Pancreas (tissue), 10 donors: Measurements from ENCODE around the gene METTL16. TPM values are rescaled to one million over a fixed set of nuclear protein-coding genes. Genes with fewer than 3 reads are reported as not detected.

Experiments used
- ATAC-seq, 4 donors: fragments of 200-7000 bp; cut with Tn5 transposase; one replicate each; pipeline versions ENCODE4 v1.8.0 to v1.9.1; 2020; ENCODE audit warnings: mild to moderate bottlenecking in 4 of 4, moderate library complexity in 4 of 4
- DNase-seq, 6 donors: peaks; one replicate each; pipeline ENCODE4 v3.0.0-alpha.2; 2020
- FAIRE-seq: peaks from 2 replicates; lab custom pipeline; 2012; peaks lifted over from hg19 to GRCh38; lab: Jason Lieb, UNC
- H3K27ac ChIP-seq, 4 donors: fragments of 200-600 bp; sonication (generic); 1 replicate in 3 of 4; 2 replicates in 1 of 4; pipeline versions ENCODE4 v1.5.0 to v1.8.0; 2020
- H3K27me3 ChIP-seq, 4 donors: fragments of 200-600 bp; one replicate each; pipeline ENCODE4 v1.8.0; 2021
- H3K36me3 ChIP-seq, 3 donors: fragments of 200-600 bp; sonication (generic) in 1 of 3; one replicate each; pipeline versions ENCODE4 v1.5.0 to v1.8.0; 2020 to 2021
- H3K4me1 ChIP-seq, 3 donors: fragments of 200-600 bp; one replicate each; pipeline ENCODE4 v1.8.0; 2021
- H3K4me3 ChIP-seq, 4 donors: fragments of 200-600 bp; sonication (generic) in 2 of 4; one replicate each; pipeline versions ENCODE4 v1.5.0 to v1.8.0; 2020 to 2021
- H3K9me3 ChIP-seq, 4 donors: fragments of 200-600 bp; one replicate each; pipeline ENCODE4 v1.8.0; 2021
- CTCF ChIP-seq, 4 donors: fragments of 200-600 bp; sonication (generic) in 3 of 4; IDR thresholded peaks; one replicate each; pipeline versions ENCODE4 v1.5.0 to v1.8.0; 2021; ENCODE audit warnings: antibody characterized with exemption in 4 of 4
- WGBS, 2 donors: extraction: QIAGEN DNeasy Blood & Tissue Kit; methylation state at CpG; one replicate each; pipeline ENCODE4 v1.1.7; 2013; 5-methylcytosine and 5-hydroxymethylcytosine counted together
- intact Hi-C, 3 donors: fragments of 100-400 bp; cut with DNase I; formaldehyde crosslinking; loops; one replicate each; pipeline versions ENCODE4 v1.11.1 to v1.14.2; 2022
- polyA plus RNA-seq, 2 donors: library from polyadenylated mRNA; stranded (reverse); fragments of 200-250 nt; gene quantifications; one replicate each; pipeline ENCODE4 v1.2.3, GENCODE V29; 2013
- total RNA-seq, 6 donors: library from RNA; stranded (reverse); fragmentation: NEBNext Ultra II Directional in 4 of 6; extraction: Animal tissue kit (Norgen Biotek cat#: 25700) in 4 of 6; gene quantifications; one replicate each; pipeline versions ENCODE4 v1.2.1 to v1.2.4, GENCODE V29; 2021 to 2023
- donor health status: healthy with polysubstance abuse.
- donor health status: DM: no; HTN: no; CAD: no; lungs with moderate emphysema.
- donor health status: DM: no; HTN: no; CAD: no.
- donor health status: control.
- donor health status: control.
- donor health status: Bipolar disorder and iron deficiency.
- donor health status: DM: yes; HTN: yes; CAD: no.
- donor health status: DM: no; HTN: no; CAD: no.
- donor health status: DM: no; HTN: no; CAD: no.
- donor health status: DM: yes; HTN: yes; CAD: no.

Gene METTL16
- total and polyA plus RNA-seq, 8 donors, result 9.2 to 19.6 (median 14.4) TPM

GRCh38 chr17:2393174-2393953 is 118.3 kb downstream of the METTL16 start:
- Histone ChIP-seq H3K36me3 (no peaks in the 10 kb centered on the region), H3K27ac (peak overlapping the region; percentile 92 to 99 (median 98)), H3K9me3 (no peaks in the 10 kb centered on the region), H3K4me3 (peak overlapping the region; percentile 53 to 87 (median 54)), H3K4me1 (peaks cover 38 to 55% (median 46%) of the 10 kb centered on the region in 3 donors), H3K27me3 (no peaks in the 10 kb centered on the region)
- TF ChIP-seq CTCF (IDR thresholded peaks at IDR 0.05), result no peak
- intact Hi-C loops, result no loop called here
- DNase-seq, result peak; percentile 88 to 96 (median 94)
- FAIRE-seq, result no peak
- 0% methylated on average over 52 to 95 of the region's 99 CpGs for WGBS, 2 donors
- peak; percentile 58 to 72 (median 62) for ATAC-seq

GRCh38 chr17:2392252-2393173 is 119.2 kb downstream of the METTL16 start:
- intact Hi-C loops, result no loop called here
- DNase-seq (peak; percentile 94 to 99 (median 96)), FAIRE-seq (no peak), ATAC-seq (peak; percentile 64 to 77 (median 70))
- Histone ChIP-seq H3K4me1 (peaks cover 29 to 46% (median 38%) of the 10 kb centered on the region in 3 donors), H3K4me3 (peak overlapping the region; percentile 53 to 87 (median 54)), H3K27ac (peak overlapping the region; percentile 92 to 99 (median 98)), H3K36me3 (no peaks in the 10 kb centered on the region), H3K27me3 (no peaks in the 10 kb centered on the region), H3K9me3 (no peaks in the 10 kb centered on the region)
- WGBS, 2 donors, result 1% methylated on average over 45 to 83 of the region's 83 CpGs
- TF ChIP-seq CTCF (IDR thresholded peaks at IDR 0.05), result no peak

GRCh38 chr17:2391597-2392251 is 120.0 kb downstream of the METTL16 start:
- intact Hi-C loops, result no loop called here
- peaks cover 25 to 41% (median 32%) of the 10 kb centered on the region in 3 donors for H3K4me1 ChIP-seq
- DNase-seq, result peak in 1 of 6 donors; percentile 71
- FAIRE-seq, result no peak
- H3K36me3 ChIP-seq, result peaks cover 0 to 5% (median 0%) of the 10 kb centered on the region in 3 donors
- TF ChIP-seq CTCF (IDR thresholded peaks at IDR 0.05), result no peak
- peak overlapping the region in 1 of 4 donors; percentile 54 for H3K4me3 ChIP-seq
- H3K27me3 ChIP-seq, result no peaks in the 10 kb centered on the region
- 72 to 76% methylated on average over 18 of the region's 18 CpGs for WGBS, 2 donors
- H3K9me3 ChIP-seq, result no peaks in the 10 kb centered on the region
- no peak for ATAC-seq
- peak overlapping the region; percentile 92 to 99 (median 98) for H3K27ac ChIP-seq

GRCh38 chr17:2390199-2390836 is 121.4 kb downstream of the METTL16 start:
- H3K27ac ChIP-seq, result peak overlapping the region in 1 of 4 donors; percentile 99
- peaks cover 0 to 7% (median 0%) of the 10 kb centered on the region in 3 donors for H3K36me3 ChIP-seq
- no peak overlapping the region for H3K4me3 ChIP-seq
- ATAC-seq, result no peak
- intact Hi-C loops, result no loop called here
- 82 to 83% methylated on average over 12 of the region's 12 CpGs for WGBS, 2 donors
- peak in 1 of 6 donors; percentile 51 for DNase-seq
- no peak for TF ChIP-seq CTCF (IDR thresholded peaks at IDR 0.05)
- no peaks in the 10 kb centered on the region for H3K27me3 ChIP-seq
- H3K9me3 ChIP-seq, result no peaks in the 10 kb centered on the region
- peaks cover 14 to 29% (median 19%) of the 10 kb centered on the region in 3 donors for H3K4me1 ChIP-seq
- FAIRE-seq, result no peak
